OCI-LY7 (cell line): Measurements from ENCODE around the gene TNS1.

Experiments
- EZH2phosphoT487 ChIP-seq: fragments of 200-600 bp; sonication (generic); IDR thresholded peaks from 2 replicates; pipeline ENCODE4 v1.6.1; 2018; ENCODE audit warnings: low read depth, borderline replicate concordance, mild to moderate bottlenecking, mixed run types, antibody characterized with exemption, low read length, moderate library complexity, mixed read lengths
- TF ChIP-seq, protein P1 (sequence below): fragments of 200-600 bp; sonication (generic); conservative IDR thresholded peaks from 2 replicates; pipeline ENCODE4 v1.5.1; 2014; ENCODE audit warnings: mild to moderate bottlenecking, antibody characterized with exemption, low read length, moderate library complexity, mixed read lengths

DNA sequence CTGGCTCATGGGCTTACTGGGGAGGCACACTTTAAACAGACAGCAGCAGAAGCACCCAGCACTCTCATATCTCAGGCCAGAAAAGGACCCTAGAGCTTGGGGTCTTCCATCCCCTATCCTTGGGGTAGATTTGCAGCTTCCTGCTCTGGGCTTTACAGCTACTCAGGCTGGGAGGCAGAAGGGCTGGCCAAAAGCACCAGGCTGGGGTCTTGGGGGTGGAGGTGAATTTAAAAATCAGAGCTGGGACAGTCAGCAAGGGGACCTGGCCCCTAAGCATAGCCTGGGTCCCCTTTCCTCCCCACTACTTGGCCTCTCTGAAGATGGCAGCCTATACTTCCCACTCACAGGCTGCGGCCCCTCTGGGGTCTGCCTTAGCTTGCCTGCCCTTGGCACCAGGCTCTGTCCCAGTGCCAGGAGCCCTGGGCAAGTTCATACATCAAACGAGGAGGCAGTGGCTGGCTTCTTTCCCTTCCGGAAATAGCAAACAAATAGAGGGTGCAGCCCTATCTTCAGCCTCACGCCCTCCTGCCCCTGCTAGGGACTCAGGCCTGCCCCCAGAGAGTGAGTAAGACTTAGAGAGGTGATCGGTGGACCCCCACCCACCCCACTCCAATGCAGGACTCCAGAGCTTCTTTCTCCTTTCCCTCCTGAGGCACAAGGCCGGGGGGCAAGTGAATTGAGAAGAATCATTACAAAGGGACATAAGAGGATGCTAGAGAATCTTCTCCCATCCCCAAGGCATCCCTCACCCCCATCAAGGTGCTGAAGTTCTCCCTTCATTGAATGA, 26.0 kb upstream of the TNS1 start:
- TF ChIP-seq, protein P1, sequence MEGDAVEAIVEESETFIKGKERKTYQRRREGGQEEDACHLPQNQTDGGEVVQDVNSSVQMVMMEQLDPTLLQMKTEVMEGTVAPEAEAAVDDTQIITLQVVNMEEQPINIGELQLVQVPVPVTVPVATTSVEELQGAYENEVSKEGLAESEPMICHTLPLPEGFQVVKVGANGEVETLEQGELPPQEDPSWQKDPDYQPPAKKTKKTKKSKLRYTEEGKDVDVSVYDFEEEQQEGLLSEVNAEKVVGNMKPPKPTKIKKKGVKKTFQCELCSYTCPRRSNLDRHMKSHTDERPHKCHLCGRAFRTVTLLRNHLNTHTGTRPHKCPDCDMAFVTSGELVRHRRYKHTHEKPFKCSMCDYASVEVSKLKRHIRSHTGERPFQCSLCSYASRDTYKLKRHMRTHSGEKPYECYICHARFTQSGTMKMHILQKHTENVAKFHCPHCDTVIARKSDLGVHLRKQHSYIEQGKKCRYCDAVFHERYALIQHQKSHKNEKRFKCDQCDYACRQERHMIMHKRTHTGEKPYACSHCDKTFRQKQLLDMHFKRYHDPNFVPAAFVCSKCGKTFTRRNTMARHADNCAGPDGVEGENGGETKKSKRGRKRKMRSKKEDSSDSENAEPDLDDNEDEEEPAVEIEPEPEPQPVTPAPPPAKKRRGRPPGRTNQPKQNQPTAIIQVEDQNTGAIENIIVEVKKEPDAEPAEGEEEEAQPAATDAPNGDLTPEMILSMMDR, result no peak
- TF ChIP-seq EZH2phosphoT487, result no peak
